Measurements from ENCODE around the gene TSPYL2. TPM values are rescaled to one million over a fixed set of nuclear protein-coding genes. Genes with fewer than 3 reads are reported as not detected.
A peak's percentile ranks its signal among the peaks of the same experiment; 100 is the strongest.

TSPYL2 gene
- total RNA-seq, 2 experiments from 2014 or later = 73.2 to 76.4 TPM

- H3K27ac Mint-ChIP-seq = peak overlapping the region; percentile 85
- DNase-seq (peak; percentile 60), ATAC-seq (ENCODE audit: low read depth) (peak; percentile 80)
- no peaks in the 10 kb centered on the region for H3K27me3 Mint-ChIP-seq
- H3K4me3 Mint-ChIP-seq = peak overlapping the region; percentile 87
- H3K4me1 Mint-ChIP-seq = peaks cover 8% of the 10 kb centered on the region
- POLR2A ChIA-PET = interaction anchor here (1.3 kb wide), 1 partner anchor 10 kb away, joined by 8 read pairs; the partner anchor contains the start of gene TSPYL2
- no peaks in the 10 kb centered on the region for H3K9me3 Mint-ChIP-seq
- no peaks in the 10 kb centered on the region for H3K36me3 Mint-ChIP-seq
These were observed 10.4 kb upstream of the TSPYL2 start for GRCh38 chrX:53071604-53072417.

- POLR2A ChIA-PET = interaction anchor here (0.6 to 1.3 kb wide), 2 partner anchors 8 to 10 kb away, joined by 3 to 8 read pairs; partner anchors contain the start of gene TSPYL2
- Mint-ChIP-seq H3K4me1 (peaks cover 8% of the 10 kb centered on the region), H3K27me3 (no peaks in the 10 kb centered on the region), H3K9me3 (no peaks in the 10 kb centered on the region), H3K4me3 (peak overlapping the region; percentile 87), H3K27ac (peak overlapping the region; percentile 85), H3K36me3 (no peaks in the 10 kb centered on the region)
- DNase-seq (no peak), ATAC-seq (ENCODE audit: low read depth) (no peak)
These were observed 9.6 kb upstream of the TSPYL2 start for GRCh38 chrX:53072418-53073114.

- peak overlapping the region; percentile 74 for H3K4me3 Mint-ChIP-seq
- H3K36me3 Mint-ChIP-seq = no peaks in the 10 kb centered on the region
- POLR2A ChIA-PET = interaction anchor here (0.6 kb wide), 1 partner anchor 8 kb away, joined by 3 read pairs; no protein-coding TSS in a partner anchor
- H3K27ac Mint-ChIP-seq = no peak overlapping the region
- H3K27me3 Mint-ChIP-seq = no peaks in the 10 kb centered on the region
- no peak for DNase-seq
- ATAC-seq (ENCODE audit: low read depth) = no peak
- H3K4me1 Mint-ChIP-seq = peaks cover 8% of the 10 kb centered on the region
- no peaks in the 10 kb centered on the region for H3K9me3 Mint-ChIP-seq
These were observed 9.0 kb upstream of the TSPYL2 start for GRCh38 chrX:53073115-53073586.

GRCh38 chrX:53075011-53075410 is 7.2 kb upstream of the TSPYL2 start:
- POLR2A ChIA-PET = no interaction called here
- peaks cover 8% of the 10 kb centered on the region for H3K4me1 Mint-ChIP-seq
- no peak overlapping the region for H3K4me3 Mint-ChIP-seq
- H3K9me3 Mint-ChIP-seq = no peaks in the 10 kb centered on the region
- H3K27me3 Mint-ChIP-seq = no peaks in the 10 kb centered on the region
- peak; percentile 7 for ATAC-seq (ENCODE audit: low read depth)
- no peak overlapping the region for H3K27ac Mint-ChIP-seq
- H3K36me3 Mint-ChIP-seq = no peaks in the 10 kb centered on the region
- no peak for DNase-seq

GRCh38 chrX:53076671-53077070 is 5.5 kb upstream of the TSPYL2 start:
- H3K27ac Mint-ChIP-seq = no peak overlapping the region
- no peaks in the 10 kb centered on the region for H3K9me3 Mint-ChIP-seq
- H3K4me1 Mint-ChIP-seq = peaks cover 8% of the 10 kb centered on the region
- POLR2A ChIA-PET = no interaction called here
- H3K27me3 Mint-ChIP-seq = no peaks in the 10 kb centered on the region
- ATAC-seq (ENCODE audit: low read depth) (no peak), DNase-seq (no peak)
- H3K4me3 Mint-ChIP-seq = no peak overlapping the region
- H3K36me3 Mint-ChIP-seq = no peaks in the 10 kb centered on the region

- peaks cover 3% of the 10 kb centered on the region for H3K4me1 Mint-ChIP-seq
- no peaks in the 10 kb centered on the region for H3K9me3 Mint-ChIP-seq
- ATAC-seq (ENCODE audit: low read depth) (no peak), DNase-seq (no peak)
- no peaks in the 10 kb centered on the region for H3K27me3 Mint-ChIP-seq
- no peak overlapping the region for H3K4me3 Mint-ChIP-seq
- H3K27ac Mint-ChIP-seq = no peak overlapping the region
- POLR2A ChIA-PET = no interaction called here
- no peaks in the 10 kb centered on the region for H3K36me3 Mint-ChIP-seq
These were observed 4.7 kb upstream of the TSPYL2 start for GRCh38 chrX:53077207-53078197.

- ATAC-seq (ENCODE audit: low read depth) (no peak), DNase-seq (no peak)
- Mint-ChIP-seq H3K36me3 (no peaks in the 10 kb centered on the region), H3K4me3 (no peak overlapping the region), H3K27ac (no peak overlapping the region), H3K9me3 (no peaks in the 10 kb centered on the region), H3K27me3 (no peaks in the 10 kb centered on the region), H3K4me1 (peaks cover 10% of the 10 kb centered on the region)
- POLR2A ChIA-PET = no interaction called here
These were observed 3.2 kb upstream of the TSPYL2 start for GRCh38 chrX:53078943-53079342.

GRCh38 chrX:53080628-53081580 is 1.3 kb upstream of the TSPYL2 start:
- ATAC-seq (ENCODE audit: low read depth) = no peak
- no peak for DNase-seq
- Mint-ChIP-seq H3K4me3 (peak overlapping the region; percentile 82), H3K36me3 (peaks cover 1% of the 10 kb centered on the region), H3K4me1 (peaks cover 17% of the 10 kb centered on the region), H3K9me3 (no peaks in the 10 kb centered on the region), H3K27me3 (no peaks in the 10 kb centered on the region), H3K27ac (peak overlapping the region; percentile 91)
- POLR2A ChIA-PET = interaction anchor here (0.7 to 2.2 kb wide), 2 partner anchors 8 to 13 kb away, joined by 3 to 10 read pairs; partner anchors contain the start of gene KANTR

GRCh38 chrX:53082773-53083616 is 828 bp downstream of the TSPYL2 start:
- Mint-ChIP-seq H3K4me3 (peak overlapping the region; percentile 94), H3K36me3 (peaks cover 5% of the 10 kb centered on the region), H3K27me3 (no peaks in the 10 kb centered on the region), H3K4me1 (peaks cover 21% of the 10 kb centered on the region), H3K27ac (peak overlapping the region; percentile 87), H3K9me3 (no peaks in the 10 kb centered on the region)
- POLR2A ChIA-PET = interaction anchor here (1.0 to 2.2 kb wide), 4 partner anchors 11 to 87 kb away, joined by 3 to 10 read pairs (median 6); partner anchors contain the start of gene KANTR
- ATAC-seq (ENCODE audit: low read depth) (no peak), DNase-seq (no peak)

GRCh38 chrX:53084043-53084570 is 1.9 kb downstream of the TSPYL2 start:
- Mint-ChIP-seq H3K4me1 (peaks cover 28% of the 10 kb centered on the region), H3K36me3 (peaks cover 6% of the 10 kb centered on the region), H3K4me3 (no peak overlapping the region), H3K27me3 (no peaks in the 10 kb centered on the region), H3K9me3 (no peaks in the 10 kb centered on the region), H3K27ac (no peak overlapping the region)
- ATAC-seq (ENCODE audit: low read depth) = no peak
- DNase-seq = no peak
- POLR2A ChIA-PET = no interaction called here

- Mint-ChIP-seq H3K4me3 (no peak overlapping the region), H3K27me3 (no peaks in the 10 kb centered on the region), H3K36me3 (peaks cover 6% of the 10 kb centered on the region), H3K27ac (no peak overlapping the region), H3K9me3 (no peaks in the 10 kb centered on the region), H3K4me1 (peaks cover 30% of the 10 kb centered on the region)
- POLR2A ChIA-PET = no interaction called here
- ATAC-seq (ENCODE audit: low read depth) (no peak), DNase-seq (no peak)
These were observed 2.7 kb downstream of the TSPYL2 start for GRCh38 chrX:53084863-53085262.

All from activated naive CD8-positive, alpha-beta T cell treated with anti-CD3 and anti-CD28 coated beads, Interleukin-2, amount 10 ng/mL, durations not matched to agents 7 days and 5 days (primary cell).